A673 (cell line): ENCODE data around the gene MSH2. TPM values are rescaled to one million over a fixed set of nuclear protein-coding genes. Genes with fewer than 3 reads are reported as not detected.

Source experiments
- BruUV-seq: library from RNA; stranded (reverse); fragments of 400-500 nt; replicated peaks from 2 replicates; lab custom pipeline; 2021; lab: Mats Ljungman, UMichigan
- CTCF ChIA-PET: fragments of 300-600 bp; sonication (Branson Sonifier 250); formaldehyde crosslinking; loops from one replicate; lab custom pipeline; 2022; ENCODE audit warnings: antibody characterized with exemption; lab: Charles Lee
- POLR2A ChIA-PET: fragments of 300-600 bp; sonication (Branson Sonifier 250); formaldehyde crosslinking; loops from one replicate; lab custom pipeline; 2022; ENCODE audit warnings: antibody characterized with exemption; ENCODE audit not compliant: low non-redundant PET; lab: Charles Lee
- DNase-seq: peaks from one replicate; pipeline ENCODE4 v3.0.0-alpha.2; 2015; ENCODE audit warnings: low spot score
- H3K27ac ChIP-seq: fragments of 200-600 bp; sonication (generic); 2 replicates; pipeline ENCODE4 v1.5.1; 2016; ENCODE audit warnings: mixed run types, low read depth, mild to moderate bottlenecking, mixed read lengths, antibody characterized with exemption, low read length; ENCODE audit not compliant: poor library complexity, severe bottlenecking
- H3K27me3 ChIP-seq: fragments of 200-600 bp; sonication (generic); replicated peaks from 2 replicates; pipeline ENCODE4 v1.6.1; 2017; ENCODE audit warnings: mixed run types, low read depth, mild to moderate bottlenecking, mixed read lengths, antibody characterized with exemption, low read length; ENCODE audit not compliant: insufficient read depth, poor library complexity
- H3K36me3 ChIP-seq: fragments of 200-600 bp; sonication (generic); 2 replicates; pipeline ENCODE4 v1.6.1; 2016; ENCODE audit warnings: mixed run types, mild to moderate bottlenecking, mixed read lengths, antibody characterized with exemption, low read length; ENCODE audit not compliant: insufficient read depth, poor library complexity, severe bottlenecking
- H3K4me1 ChIP-seq: fragments of 200-600 bp; sonication (generic); 2 replicates; pipeline ENCODE4 v1.6.1; 2017; ENCODE audit warnings: mixed run types, mild to moderate bottlenecking, mixed read lengths, antibody characterized with exemption, low read length; ENCODE audit not compliant: insufficient read depth, poor library complexity, severe bottlenecking
- H3K4me3 ChIP-seq: fragments of 200-600 bp; sonication (generic); 2 replicates; pipeline ENCODE4 v1.5.1; 2016; ENCODE audit warnings: low read depth, mixed run types, mild to moderate bottlenecking, mixed read lengths, low read length; ENCODE audit not compliant: poor library complexity, severe bottlenecking
- H3K9me3 ChIP-seq: fragments of 200-600 bp; sonication (generic); 2 replicates; pipeline ENCODE4 v1.6.1; 2016; ENCODE audit warnings: mixed run types, low read depth, mild to moderate bottlenecking, mixed read lengths, antibody characterized with exemption, low read length; ENCODE audit not compliant: poor library complexity, severe bottlenecking
- CTCF ChIP-seq: fragments of 300-800, 200-600 bp; sonication (generic); conservative IDR thresholded peaks from 2 replicates; pipeline ENCODE4 v1.5.1; 2017; ENCODE audit warnings: low read depth, mild to moderate bottlenecking, antibody characterized with exemption, low read length, moderate library complexity, mixed read lengths
- EZH2 ChIP-seq: fragments of 200-600 bp; sonication (generic); IDR thresholded peaks from 2 replicates; pipeline ENCODE4 v1.6.1; 2017; ENCODE audit warnings: borderline replicate concordance, low read depth, mild to moderate bottlenecking, mixed read lengths, antibody characterized with exemption, low read length; ENCODE audit not compliant: poor library complexity, severe bottlenecking
- intact Hi-C: fragments of 100-400 bp; cut with micrococcal nuclease; formaldehyde crosslinking; loops from one replicate; pipeline ENCODE4 v1.10.0; 2022; ENCODE audit not compliant: unreplicated experiment
- total RNA-seq: library from RNA; stranded (reverse); gene quantifications from 2 replicates; pipeline ENCODE4 v1.2.3, GENCODE V29; 2021

Gene MSH2
- total RNA-seq, 1 experiment from 2014 or later = 83.7 TPM

- no peak for DNase-seq
- BruUV-seq = no TSS peak
- POLR2A ChIA-PET = no interaction called here
- Histone ChIP-seq H3K4me3 (no peak overlapping the region), H3K27ac (no peak overlapping the region), H3K4me1 (peaks cover 5% of the 10 kb centered on the region), H3K9me3 (no peaks in the 10 kb centered on the region), H3K36me3 (no peaks in the 10 kb centered on the region), H3K27me3 (no peaks in the 10 kb centered on the region)
- TF ChIP-seq CTCF (no peak), EZH2 (no peak)
- CTCF ChIA-PET = no interaction called here
- intact Hi-C loops = no loop called here
These were observed 87.5 kb downstream of the MSH2 start for GRCh38 chr2:47490406-47490805.

DNA sequence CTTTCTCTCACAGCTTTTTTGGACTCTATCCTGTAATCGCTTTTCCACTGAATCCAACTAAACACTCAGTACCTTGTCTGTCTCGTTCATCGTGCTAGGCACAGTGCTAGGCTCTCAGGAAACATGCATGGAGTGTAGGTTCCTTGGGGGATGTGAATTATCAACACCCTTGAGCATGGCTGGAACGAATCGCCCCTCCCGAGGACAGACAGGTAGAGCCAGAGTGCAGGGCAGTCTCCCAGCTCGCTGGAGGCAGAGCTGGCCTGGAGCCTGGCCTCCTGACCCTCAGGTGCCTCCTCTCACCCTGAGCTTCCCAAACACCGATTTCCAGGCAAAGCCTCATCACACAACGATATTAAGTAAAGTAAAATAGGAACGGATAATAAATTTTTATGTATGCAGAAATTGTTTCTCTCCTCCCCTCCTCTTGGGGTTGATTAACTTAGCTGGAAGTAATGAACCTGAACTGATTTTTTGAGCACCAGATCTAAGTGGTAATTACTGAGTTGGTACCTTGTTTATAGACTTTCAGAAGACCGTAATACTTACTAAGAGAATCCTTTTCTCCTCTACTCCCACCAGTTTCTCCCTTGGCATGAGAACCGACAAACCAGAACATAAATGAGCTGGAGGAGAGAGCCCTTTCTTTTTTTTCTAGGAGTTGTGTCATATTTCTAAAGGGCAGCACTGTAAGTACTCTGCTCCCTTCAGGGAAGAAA, 90.5 kb downstream of the MSH2 start:
- BruUV-seq = no TSS peak
- no peaks in the 10 kb centered on the region for H3K9me3 ChIP-seq
- no peak for DNase-seq
- ChIA-PET POLR2A (no interaction called here), CTCF (no interaction called here)
- no peak overlapping the region for H3K4me3 ChIP-seq
- TF ChIP-seq CTCF = no peak
- no peak for TF ChIP-seq EZH2
- intact Hi-C loops = no loop called here
- H3K4me1 ChIP-seq = no peaks in the 10 kb centered on the region
- H3K36me3 ChIP-seq = no peaks in the 10 kb centered on the region
- H3K27me3 ChIP-seq = no peaks in the 10 kb centered on the region
- no peak overlapping the region for H3K27ac ChIP-seq

DNA sequence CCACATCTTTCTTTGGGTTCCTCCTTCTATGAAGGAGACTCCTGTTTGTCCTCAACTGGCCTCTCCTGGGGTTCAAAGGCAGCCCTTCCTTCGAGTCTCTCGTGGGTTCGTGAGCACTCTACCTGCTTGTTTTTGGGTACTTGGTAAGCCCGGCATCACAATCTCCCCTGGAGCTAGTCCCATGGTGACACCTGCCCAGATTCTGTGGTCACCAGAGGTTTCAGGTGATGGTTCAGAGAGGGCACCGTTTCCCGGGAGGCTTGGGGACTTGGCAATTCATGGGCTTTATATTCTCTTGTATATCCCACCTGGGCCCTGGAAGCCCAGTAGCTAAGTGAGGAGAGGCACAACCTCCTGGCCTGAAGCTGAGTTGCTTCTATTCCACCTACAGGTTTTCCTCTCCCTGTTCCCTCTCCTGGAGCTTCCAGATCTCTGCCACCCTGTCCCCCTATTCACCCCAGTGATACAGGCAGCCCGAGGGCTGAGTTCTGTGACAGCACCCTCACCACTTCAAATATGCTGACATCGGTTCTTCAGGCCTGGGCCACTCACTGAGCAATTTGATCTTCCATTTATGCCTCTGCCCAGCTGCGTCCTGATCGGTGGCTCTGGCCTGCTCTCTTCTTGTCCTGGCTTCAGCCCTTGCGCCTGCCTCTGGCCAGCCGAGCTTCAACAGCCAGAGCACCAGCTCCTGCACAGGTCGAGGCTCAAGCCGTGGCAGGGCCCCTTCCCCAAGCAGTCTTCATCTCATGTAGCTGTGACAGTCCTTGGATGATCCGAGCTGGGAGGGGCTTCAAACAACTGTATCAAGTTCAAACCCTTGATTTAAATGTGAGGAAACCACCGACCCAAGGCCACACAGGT, 91.5 kb downstream of the MSH2 start:
- Histone ChIP-seq H3K4me3 (no peak overlapping the region), H3K4me1 (no peaks in the 10 kb centered on the region), H3K36me3 (no peaks in the 10 kb centered on the region), H3K9me3 (peaks cover 5% of the 10 kb centered on the region), H3K27me3 (no peaks in the 10 kb centered on the region), H3K27ac (no peak overlapping the region)
- TF ChIP-seq EZH2 = no peak
- TF ChIP-seq CTCF = no peak
- ChIA-PET CTCF (no interaction called here), POLR2A (no interaction called here)
- intact Hi-C loops = no loop called here
- no TSS peak for BruUV-seq
- no peak for DNase-seq
